GM19372 (cell line): Measurements from ENCODE around the gene NAXE.

ENCODE experiments used
- ATAC-seq: cut with Tn5 transposase; IDR thresholded peaks from one replicate; pipeline ENCODE4 v1.9.1; 2021; ENCODE audit warnings: mild to moderate bottlenecking, low read depth, moderate library complexity; ENCODE audit not compliant: unreplicated experiment

Gene NAXE

DNA sequence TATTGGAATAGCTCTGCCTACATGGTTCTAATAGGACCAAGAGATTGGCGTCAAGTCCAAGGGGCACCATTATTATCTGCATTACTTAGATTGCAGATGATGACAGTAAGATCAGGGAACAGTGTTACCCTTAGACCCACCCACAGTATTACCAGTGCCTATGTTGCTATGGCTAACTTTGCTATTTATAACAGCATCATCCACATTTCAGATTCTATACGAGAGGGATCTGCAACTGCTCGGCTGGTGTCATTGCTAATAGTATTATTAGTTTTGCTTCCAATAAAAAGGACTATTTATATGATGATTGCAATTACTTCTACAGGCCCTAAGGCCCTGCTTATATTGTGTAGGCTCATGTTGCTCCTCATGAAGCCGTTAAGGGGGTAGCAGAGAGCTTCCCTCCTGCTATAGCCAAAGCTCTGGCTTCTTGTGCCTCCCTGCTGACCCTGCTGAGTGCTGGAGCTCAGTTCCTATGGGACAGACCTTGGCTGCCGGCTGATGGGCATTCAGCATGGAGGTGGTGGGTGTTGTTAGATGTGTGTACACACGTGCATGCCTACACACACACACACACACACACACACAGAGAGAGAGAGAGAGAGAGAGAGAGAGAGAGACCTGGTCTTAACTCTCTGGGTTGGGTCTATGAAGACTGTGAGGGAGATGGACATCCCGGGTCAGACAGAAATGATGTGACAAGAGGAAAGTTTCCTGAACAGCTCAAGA is 51.6 kb downstream of the NAXE start:
- ATAC-seq: no peak

DNA sequence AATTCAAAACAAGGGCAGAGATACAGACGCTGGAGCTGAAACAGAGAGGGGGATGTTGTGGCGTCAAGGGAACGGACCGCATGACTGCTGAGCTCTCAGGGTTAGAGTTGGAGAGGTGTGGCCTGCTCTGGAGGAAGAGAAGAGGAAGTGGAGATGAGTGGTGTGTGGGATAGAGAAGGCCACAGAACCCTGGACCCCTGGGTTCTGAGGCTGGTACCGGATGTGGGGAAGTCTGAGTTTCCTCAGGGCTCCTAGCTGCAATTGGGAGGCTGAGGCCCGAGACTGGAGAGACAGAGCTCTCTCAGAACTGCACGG is 52.2 kb downstream of the NAXE start:
- ATAC-seq: no peak
